Stimulated activated CD4-positive, alpha-beta T cell treated with anti-CD3 and anti-CD28 coated beads, Interleukin-2, amount 100 ng/mL, for 24 hours (primary cell): Measurements from ENCODE around the gene IL1RAPL1.

Experiments used
- DNase-seq, 2 donors: peaks; one replicate each; pipeline ENCODE4 v3.0.0-alpha.2; 2020

The IL1RAPL1 gene

DNA sequence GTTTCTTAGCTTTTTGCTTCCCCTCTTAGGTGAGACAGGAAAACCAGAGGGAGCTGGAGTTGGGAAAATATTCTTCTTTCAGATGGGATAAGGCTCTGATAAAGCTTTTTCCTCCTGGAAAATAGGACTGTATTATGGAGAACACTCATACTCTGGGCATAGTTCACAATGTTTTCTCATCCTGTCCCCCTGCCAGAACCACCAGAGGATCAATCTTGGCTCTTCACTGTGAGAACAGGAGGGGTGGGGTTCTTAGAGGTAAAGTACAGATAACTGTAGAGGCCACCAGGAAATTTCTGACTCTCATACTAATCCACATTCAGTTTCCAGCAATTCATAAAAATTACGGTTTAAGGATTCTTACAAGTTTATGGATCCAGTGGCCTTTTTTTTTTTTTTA, 966.3 kb downstream of the IL1RAPL1 start:
- no peak for DNase-seq

DNA sequence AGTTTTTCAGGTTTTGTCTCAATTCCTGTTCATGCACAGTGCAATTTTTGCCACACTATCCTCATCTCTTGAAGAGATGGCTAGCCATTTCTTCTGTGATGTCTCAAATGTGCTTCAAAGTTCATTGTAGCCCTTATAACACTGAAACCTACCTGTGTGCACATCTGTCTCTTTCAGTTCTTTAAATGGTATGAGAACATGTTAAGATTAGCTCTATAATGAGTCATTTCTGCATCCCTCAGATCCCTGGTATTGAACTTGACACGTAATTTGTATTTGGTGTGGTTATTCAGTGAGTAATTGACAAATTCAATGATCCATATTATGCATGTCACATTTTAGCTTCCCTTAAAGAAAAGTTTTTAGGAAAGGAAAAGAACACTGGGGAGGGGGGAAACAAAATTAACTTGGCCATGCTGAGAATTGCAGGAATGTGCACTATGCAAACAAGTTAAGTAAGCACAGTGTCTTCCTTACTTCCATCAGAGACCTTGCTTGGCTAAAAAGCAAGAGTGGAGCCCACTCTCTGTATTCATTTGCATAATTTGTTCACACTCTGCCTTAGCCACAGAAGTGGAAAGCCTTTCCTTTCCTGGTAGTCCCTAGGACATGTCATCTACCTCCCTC, 968.3 kb downstream of the IL1RAPL1 start:
- no peak for DNase-seq

DNA sequence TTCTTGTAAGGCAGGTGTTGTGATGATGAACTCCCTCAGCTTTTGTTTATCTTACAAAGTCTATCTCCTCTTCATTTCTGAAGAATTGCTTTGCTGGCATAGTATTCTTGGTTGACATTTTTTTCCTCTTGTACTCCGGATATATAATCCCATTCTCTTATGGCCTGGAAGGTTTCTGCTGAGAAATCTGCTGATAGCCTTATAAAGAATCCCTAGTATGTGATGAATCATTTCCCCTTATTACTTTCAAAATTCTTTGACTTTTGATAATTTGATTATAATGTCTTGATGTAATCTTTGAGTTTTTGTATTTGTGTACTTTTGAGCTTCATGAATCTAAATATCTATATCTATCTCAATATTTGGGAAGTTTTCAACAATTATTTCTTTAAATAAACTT, 972.8 kb downstream of the IL1RAPL1 start:
- no peak for DNase-seq

DNA sequence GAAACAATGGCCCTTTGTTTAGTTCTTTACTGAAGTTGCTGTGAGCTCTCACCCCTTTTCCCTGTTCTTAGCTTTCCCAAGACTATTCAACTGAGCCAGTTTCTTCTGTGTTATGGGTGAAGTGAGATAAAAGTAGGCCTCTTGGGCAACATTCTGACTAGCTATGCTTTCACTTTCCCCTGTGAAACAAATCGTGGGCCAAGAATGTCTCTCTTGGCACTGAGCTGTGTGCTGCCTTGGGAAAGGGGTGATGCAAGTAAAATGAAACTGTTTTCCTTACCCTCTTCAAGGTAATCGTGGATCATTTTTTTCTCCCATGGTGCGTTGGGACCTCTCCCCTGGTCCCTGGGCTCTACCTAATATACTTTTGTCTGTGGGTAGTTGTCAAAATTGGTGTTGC, 974.2 kb downstream of the IL1RAPL1 start:
- DNase-seq, result no peak

DNA sequence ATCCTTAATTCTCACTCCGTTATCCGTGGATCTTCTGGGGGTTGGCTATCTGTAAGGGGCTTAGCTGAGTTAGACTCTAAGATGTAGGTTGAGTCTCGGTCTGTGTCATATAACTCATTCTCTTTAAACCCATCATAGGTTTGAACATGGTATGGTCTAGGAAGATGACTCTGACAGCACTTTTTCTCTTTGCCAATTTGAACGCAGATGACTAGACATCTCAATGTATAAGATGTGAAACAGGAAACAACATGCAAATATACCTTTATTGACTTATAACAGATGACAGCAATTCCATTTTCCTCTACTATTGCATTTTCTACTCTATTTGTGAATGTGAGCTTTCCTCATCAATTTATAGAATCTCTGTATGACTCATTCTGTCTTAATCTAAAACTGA, 993.3 kb downstream of the IL1RAPL1 start:
- DNase-seq, result no peak

DNA sequence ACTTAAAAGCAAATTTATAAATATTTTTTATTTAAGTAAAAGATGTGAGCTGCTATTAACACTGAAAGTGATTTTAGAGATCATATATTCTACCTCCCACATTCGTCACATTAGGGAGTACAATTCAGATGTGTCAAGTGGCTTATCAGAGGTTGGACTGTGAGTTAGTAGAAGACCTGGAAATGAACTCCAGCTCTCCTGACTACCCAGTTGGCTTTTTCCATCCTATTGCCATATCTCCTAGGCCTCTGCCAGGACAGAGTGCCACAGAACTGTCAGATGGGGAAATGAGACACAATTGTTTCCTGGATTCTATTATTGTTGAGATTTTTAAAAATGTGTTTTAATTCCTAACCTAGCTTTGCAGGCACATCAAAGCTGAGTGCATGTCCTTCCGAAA, 994.0 kb downstream of the IL1RAPL1 start:
- no peak for DNase-seq

DNA sequence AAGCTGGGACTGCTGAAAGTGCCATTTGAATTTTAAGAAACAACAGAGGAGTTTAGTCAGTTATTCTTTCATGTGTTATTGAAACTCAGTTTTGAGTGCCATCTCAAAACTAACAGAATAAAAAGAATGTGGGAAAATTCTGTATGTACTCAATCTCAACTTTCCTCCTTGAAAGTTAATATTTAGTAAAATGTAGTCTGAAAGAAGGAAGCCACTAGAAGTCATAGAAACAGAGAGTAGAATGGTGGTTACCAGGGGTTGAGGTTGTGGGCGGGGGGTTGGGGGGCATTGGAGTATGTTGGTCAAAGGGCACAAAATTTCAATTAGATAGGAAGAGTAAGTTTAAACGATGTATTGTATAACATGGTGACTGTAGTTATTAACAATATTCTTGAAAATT, 999.9 kb downstream of the IL1RAPL1 start:
- no peak for DNase-seq

DNA sequence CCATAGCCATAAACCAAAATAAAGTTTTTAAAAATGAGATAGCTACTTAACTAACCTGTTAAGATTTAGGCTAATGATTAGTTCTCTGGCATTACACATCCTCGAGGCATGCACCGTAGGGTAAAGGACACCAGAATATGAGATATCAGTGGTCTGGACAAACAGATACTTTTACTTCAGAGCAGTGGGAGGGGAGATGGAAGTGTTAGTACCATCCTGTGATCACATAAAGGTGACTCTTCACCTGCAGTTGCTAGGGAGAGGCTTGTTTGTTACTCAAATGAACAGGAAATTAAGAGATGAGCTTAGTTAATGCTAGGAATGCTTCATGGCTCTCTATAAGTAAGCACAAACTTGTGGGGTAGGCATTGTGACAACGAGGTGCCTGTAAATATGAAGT, 1003.7 kb downstream of the IL1RAPL1 start:
- DNase-seq, result no peak

DNA sequence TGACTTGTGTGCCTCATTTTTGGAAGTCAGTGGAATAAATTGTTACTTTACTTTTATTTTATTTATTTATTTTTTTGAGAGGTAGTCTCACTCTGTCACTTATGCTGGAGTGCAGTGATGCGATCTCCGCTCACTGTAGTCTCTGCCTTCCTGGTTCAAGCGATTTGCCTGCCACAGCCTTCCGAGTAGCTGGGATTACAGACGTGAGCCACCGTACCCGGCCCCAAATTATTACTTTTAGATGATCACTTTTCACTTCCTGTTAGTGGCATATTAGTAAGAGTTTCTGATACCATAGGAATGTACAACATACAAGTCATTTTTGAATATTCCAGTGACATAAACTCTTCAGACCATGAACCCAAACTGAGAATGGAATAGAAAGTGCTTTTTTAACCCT, 1017.1 kb downstream of the IL1RAPL1 start:
- no peak for DNase-seq

DNA sequence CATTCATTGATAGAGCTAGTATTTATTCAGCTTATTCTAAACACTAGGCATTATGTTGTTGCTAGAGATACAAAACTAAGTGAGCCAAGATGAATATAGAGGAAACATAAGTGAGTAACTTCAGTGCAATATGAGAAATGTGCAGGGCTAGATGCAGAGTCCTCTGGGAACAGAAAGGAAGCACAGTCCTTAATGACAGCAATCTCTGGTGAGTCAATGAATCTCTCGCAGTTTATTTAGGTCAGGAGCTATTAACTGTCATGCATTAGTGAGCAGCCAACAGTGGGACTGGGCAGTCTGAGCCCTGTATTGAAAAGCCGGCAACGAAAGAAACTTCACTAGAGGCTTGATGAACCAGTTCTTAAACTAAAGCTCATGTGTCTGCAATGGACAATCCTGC, 1030.0 kb downstream of the IL1RAPL1 start:
- no peak for DNase-seq

DNA sequence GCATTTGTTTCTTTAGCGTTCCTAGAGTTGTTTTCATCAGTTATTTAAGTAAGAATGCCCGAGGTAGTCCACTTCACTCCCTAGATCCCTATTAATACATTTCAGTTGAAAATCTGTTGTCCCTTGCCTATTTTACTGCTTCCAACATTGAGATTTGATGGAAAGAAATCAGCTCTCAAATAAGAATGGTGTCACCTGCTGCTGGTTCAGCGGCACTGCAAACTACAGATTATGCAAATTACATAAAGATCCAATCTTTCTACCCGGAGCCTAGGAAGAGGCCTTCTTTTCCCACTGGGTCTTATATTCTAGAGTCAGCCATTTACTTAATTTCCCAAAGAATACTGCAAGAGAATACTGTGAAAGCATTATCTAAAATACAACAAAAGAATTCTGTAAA, 1030.5 kb downstream of the IL1RAPL1 start:
- no peak for DNase-seq

DNA sequence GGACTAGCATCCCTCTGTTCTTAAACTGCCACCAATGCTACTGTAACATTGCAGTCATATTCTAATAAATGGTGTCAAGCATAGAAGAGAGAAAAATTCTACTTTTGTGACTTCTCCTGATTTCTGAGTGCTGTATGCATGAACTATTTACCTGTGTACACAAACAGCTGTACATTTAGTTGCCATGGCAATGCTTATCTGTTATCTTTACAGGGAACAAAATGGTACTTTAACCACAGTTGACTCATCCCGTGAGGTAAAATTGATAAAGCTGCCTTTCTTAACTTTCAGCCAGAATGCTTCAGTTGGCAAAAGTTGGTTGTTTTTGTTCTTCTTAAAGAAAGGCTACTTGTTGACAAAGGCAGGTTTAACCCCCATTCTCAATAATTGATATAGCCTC, 1040.6 kb downstream of the IL1RAPL1 start:
- no peak for DNase-seq

DNA sequence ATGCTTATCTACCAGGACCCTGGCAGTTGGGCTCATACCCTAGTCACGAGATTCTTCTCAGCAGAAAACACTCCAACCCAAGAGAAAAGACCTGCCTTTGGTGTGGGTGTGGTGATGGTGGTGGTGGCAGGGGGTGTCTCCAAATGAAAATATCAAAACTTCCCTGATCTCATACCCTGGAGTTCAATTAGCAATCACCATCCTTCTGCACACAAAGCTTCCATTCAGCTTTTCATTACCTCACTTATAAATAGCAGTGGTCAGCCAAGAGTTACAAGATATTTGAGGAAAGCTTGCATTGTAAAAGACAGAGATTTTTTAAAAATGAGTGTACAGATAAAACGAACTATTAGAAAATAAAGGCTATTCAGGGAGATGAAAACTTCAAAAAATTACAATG, 1047.3 kb downstream of the IL1RAPL1 start:
- no peak for DNase-seq

DNA sequence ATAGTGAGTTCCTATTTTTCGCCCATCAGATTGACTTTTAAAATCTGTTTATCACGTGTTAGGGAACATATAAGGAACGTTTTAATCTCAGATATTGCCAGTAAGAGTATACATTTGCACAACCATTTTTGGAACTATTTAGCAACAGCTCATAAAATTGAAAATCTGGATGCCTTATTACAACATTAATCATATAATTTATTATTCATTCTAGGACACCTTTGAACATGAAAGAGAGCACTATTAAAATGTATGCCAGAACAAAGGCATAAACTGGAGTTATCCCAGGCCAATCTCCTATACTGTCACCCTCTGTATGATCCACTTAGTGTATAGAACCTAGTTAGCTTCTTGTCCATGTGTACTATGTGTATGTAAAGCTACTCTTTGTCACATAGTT, 1049.1 kb downstream of the IL1RAPL1 start:
- no peak for DNase-seq

DNA sequence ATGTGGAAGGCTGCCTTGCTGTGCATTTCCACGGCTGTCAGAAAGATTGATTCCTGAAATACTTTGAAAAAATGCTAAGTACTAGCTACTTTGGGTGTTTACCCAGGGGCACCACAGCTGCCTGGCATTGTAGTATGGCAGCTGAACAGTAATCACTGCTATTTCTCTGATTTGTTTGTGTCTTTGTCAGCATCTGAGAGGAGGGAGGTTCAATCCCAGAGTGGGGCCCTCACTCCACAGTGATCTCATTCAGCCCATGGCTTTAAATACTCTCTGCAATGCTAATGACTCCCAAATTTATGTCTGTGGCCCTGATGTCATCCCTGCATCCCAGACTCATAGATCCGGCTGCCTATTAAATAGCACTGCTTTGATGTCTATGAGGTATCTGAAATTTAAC, 1052.9 kb downstream of the IL1RAPL1 start:
- DNase-seq, result no peak

DNA sequence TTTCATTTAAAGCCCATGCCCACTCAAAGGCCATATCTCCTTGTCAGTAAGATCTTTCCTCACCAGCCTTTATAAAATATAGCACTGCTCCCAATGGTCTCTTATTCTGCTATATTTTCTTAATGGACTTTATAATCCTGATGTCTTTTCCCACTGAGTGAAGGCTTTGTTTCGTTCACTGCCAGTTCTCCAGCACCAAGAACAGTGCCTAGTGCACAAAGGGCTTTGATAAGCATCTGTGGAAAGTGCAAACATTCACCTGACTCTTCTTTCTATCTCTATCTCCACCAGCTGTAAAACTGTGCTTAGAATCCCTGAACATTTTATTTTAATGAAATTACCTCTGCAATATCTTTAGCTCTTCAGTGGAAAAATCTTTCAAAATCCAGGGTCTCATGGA, 1054.2 kb downstream of the IL1RAPL1 start:
- DNase-seq, result no peak

DNA sequence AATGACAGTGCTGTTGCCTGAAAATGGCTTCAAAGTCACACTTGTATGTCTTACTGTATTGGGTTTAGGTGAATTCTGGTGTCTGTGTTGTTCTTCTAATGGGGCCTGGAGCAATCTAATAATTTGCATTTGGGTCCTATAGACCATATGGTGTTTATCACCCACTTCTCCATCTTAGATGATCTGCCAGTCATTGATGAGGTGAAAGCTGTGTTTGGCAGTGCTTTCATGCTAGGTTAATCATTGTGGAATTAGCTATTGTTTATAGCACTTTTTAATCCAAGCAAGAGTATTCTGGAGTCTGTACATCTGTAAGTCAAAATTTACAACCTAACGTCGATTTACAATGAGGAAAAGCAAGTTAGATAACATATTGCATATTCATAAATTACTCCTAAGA, 1055.9 kb downstream of the IL1RAPL1 start:
- no peak for DNase-seq

DNA sequence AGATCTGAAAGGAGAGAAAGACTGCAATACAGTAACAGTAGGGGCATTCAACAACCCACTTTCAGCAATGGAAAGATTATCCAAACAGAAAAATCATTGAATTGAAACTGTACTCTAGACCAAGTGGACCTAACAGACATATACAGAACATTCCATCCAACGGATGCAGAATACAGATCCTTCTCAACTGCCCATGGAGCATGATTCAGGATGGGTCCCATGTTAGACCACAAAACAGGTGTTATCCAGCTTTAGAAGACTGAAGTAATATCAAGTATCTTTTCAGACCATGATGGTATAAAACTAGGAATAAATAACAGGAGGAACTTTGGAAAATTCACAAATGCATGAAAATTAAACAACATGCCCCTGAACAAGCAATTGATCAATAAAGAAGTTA, 1060.9 kb downstream of the IL1RAPL1 start:
- no peak for DNase-seq

DNA sequence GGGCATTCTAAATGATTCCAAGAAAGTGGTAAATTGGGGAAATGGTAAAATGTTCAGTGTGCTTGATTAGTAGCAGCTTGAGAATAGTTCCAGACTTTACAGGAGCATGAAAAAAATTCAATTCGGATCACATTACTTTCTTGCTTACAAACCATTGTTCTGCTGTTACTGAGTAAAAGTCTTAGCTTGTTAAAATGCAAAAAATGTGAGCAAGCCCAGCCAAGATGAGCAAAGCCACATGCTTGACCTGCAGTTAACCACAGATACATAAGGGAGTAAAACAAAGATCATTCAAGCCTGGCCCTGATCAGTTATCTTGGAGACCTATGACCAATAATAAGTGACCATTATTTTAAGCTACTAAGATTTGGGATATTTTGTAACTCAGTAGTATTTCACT, 1065.2 kb downstream of the IL1RAPL1 start:
- DNase-seq, result no peak

DNA sequence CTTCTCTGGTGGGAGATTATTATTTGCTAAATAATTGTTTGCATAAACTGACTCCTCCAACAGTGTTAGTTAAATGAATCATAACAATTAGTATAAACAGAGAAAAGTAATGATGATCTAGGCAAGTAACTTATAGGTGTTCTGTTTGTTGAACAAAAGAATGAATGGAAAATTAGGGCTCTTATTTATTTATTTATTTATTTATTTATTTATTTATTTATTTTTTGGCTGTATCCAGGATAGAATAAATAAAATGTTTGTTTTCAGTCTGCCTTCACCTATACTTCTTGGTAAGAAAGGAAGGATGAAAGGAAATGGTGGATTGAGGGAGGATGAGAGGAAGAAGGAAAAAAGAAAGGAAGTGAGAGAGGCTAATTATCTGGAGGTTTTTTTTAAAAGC, 1066.5 kb downstream of the IL1RAPL1 start:
- no peak for DNase-seq

DNA sequence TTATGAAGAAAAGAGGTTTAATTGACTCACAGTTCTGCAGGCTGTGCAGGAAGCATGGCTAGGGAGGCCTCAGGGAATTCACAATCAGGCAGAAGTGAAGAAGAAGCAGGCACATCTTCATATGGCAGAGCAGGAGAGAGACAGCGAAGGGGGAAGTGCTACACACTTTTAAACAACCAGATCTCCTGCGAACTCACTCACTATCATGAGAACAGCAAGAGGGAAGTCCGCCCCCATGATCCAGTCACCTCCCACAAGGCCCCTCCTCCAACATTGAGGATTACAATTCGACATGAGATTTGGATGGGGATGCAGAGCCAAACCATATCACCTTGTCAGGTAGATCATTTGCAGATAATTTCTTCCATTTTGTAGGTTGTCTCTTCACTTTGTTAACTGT, 1072.7 kb downstream of the IL1RAPL1 start:
- DNase-seq, result no peak

DNA sequence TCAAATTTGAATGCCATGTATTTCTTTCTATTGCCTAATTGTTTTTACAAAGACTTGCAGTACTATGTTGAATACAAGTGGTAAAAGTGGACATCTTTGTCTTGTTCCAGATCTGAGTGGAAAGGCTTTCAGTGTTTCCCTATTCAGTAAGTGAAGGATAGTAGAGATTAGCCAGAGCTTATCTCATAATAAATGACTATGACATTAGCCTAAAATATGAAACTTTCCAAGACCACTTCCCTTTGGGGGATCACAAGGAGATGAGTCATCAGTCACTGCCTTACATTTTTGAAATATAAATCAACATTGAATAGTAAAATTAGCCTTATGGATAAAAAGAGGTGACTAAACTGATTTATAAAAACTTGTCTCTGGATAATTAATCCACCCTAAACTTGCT, 1074.0 kb downstream of the IL1RAPL1 start:
- no peak for DNase-seq

DNA sequence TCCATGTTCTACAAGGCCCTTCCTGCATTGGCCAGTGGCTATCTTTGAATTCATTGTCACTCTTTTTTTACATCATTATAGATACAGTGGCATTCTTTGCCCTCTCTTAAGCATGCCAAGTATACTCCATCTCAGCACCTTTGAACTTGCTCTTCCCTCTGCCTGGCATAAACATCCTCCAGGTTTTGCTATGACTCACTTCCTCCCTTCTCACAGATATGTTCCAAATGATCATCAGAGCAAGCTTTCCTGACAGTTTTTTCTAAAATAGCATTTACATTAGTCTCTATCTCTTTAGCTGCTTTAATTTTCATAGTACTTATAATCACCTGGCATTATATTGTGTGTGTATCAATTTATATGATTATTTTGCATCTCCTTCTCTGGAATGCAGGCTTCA, 1074.9 kb downstream of the IL1RAPL1 start:
- DNase-seq, result no peak

DNA sequence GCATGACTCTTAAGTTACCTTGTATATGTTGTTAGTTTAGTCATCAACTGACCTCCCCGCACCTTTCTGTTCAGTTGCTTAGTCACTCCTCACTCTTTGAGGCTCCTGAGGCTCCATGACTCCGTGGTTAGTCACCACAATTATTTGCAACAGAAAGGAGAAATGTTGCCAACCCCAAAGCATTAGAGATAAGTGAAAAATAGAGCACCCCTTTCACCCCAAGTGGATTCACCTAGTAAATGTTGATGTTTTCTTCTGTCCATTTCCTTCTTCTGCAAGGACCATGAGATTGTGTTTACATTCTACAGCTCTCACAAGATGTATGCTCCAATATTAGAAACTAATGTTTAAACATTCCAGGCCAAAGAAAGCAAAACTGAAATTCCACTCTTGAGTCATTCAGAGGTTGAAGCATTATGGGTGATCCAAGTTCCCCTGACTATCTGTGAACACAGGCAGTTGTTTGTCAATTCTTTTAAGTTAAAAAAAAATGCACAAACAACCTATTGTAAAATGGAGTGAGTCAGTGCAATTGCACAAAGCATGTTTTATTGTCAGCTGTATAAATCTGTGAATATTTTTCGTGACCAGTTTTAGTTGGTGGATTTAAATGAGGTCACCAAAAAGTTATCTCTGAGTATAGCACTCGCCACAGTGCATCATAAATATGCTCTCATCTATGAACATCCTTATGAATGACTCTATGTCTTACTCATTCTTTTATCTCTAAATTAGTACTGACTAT, 1075.7 kb downstream of the IL1RAPL1 start:
- no peak for DNase-seq

DNA sequence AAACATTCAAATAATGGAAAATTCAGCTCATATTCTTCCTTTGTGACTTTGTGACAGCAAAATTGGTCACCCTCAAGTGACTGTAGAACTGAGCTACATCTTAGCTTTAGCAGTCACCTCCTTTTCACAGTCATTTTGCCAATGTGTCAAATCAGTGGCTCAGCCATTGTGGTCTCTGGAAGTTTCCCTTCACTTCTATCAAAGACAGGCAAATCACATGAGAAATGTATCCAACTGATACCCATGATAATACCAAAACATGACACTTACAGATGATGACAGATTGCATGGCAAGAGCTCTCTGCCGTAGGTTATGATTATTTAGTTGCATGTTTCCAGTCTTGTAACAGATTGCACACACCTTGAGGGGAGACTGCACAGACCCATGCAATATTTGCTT, 1078.3 kb downstream of the IL1RAPL1 start:
- no peak for DNase-seq
